ENCODE measurements around the gene TTLL10. TPM values are rescaled to one million over a fixed set of nuclear protein-coding genes. Genes with fewer than 3 reads are reported as not detected.

The TTLL10 gene
- total and polyA plus RNA-seq, 7 experiments from 2014 or later = 0.58 to 0.80 TPM; not detected in 5

DNA sequence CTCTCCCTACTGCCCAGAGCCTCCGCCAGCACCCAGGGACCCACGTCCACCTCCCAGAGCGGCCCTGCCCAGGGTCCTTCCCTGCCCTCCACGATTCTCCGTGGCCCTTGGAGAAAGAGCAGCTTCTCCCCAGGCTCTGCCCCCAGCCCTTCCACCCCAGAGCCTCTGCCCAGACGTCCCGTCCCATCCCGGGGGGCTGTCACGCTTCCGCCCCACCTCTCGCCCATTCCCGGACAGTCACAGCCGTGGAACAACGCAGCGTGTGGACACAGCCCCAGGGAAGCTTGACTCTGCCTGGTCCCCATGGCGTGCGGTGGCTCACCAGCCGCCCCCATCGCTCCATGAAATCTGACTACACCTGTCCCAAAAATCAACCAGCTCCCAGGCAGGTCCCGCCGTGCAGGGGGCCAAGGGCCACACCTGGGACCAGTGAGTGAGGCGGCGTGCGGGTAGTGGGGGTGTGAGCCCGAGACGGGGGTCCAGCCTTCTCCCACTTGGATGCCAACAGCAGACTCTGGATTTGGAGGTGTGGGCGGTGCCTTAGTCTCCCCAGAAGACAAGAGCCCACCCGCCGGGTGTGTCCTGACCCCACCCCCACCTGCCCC lies 12.5 kb upstream of the TTLL10 start:
- intact Hi-C loops (cut with micrococcal nuclease) = no loop called here
- Histone ChIP-seq H3K4me3 (ENCODE audit: low read length) (no peak overlapping the region), H3K27ac (ENCODE audit: low read depth, low read length) (no peak overlapping the region), H3K36me3 (ENCODE audit: control insufficient read depth in 2 of 3, insufficient read depth in 3 of 3, low read length in 3 of 3) (no peaks in the 10 kb centered on the region), H3K9me3 (ENCODE audit: control insufficient read depth in 2 of 3, low read length in 3 of 3) (no peaks in the 10 kb centered on the region), H3K4me1 (ENCODE audit: control insufficient read depth in 2 of 2, insufficient read depth in 2 of 2, low read length in 2 of 2) (peaks cover 4 to 5% of the 10 kb centered on the region in 2 donors), H3K27me3 (ENCODE audit: control insufficient read depth in 2 of 2, insufficient read depth in 2 of 2, low read length in 2 of 2) (no peaks in the 10 kb centered on the region)
- ChIA-PET POLR2A (no interaction called here), CTCF (no interaction called here)
- ATAC-seq = no peak
- no peak overlapping the region for H3K27ac Mint-ChIP-seq
- H3K36me3 Mint-ChIP-seq = no peaks in the 10 kb centered on the region
- peaks cover 0 to 1% (median 0%) of the 10 kb centered on the region in 11 donors for H3K9me3 Mint-ChIP-seq
- peaks cover 0 to 5% (median 0%) of the 10 kb centered on the region in 7 donors for H3K4me1 Mint-ChIP-seq
- no peak overlapping the region for H3K4me3 Mint-ChIP-seq
- no peaks in the 10 kb centered on the region for H3K27me3 Mint-ChIP-seq
- no peak for DNase-seq

DNA sequence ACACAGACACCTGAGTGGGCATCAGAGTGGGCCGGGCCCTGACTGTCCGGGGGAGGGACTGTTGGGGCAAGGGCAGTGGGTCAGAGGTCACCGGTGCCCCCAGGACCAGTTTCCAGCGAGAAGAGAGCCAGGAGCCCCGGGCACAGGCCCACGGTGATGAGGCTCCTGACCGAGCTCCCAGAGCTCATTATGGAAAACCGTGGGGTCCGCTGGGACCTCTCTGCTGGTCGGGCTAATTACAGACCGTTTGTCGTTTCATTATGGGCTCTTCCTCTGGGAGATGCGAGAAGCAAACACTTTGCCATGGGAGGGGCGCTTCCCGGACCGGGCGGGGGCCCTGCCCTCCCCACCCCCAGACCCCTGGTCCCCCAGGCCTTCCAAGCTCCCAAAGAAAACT lies 12.0 kb upstream of the TTLL10 start:
- Mint-ChIP-seq H3K27me3 (no peaks in the 10 kb centered on the region), H3K9me3 (peaks cover 0 to 1% (median 0%) of the 10 kb centered on the region in 11 donors), H3K4me1 (peaks cover 0 to 2% (median 0%) of the 10 kb centered on the region in 7 donors), H3K4me3 (no peak overlapping the region), H3K27ac (no peak overlapping the region), H3K36me3 (no peaks in the 10 kb centered on the region)
- CTCF ChIA-PET = no interaction called here
- H3K36me3 ChIP-seq (ENCODE audit: control insufficient read depth in 2 of 3, insufficient read depth in 3 of 3, low read length in 3 of 3) = no peaks in the 10 kb centered on the region
- no peaks in the 10 kb centered on the region for H3K9me3 ChIP-seq (ENCODE audit: control insufficient read depth in 2 of 3, low read length in 3 of 3)
- H3K4me1 ChIP-seq (ENCODE audit: control insufficient read depth in 2 of 2, insufficient read depth in 2 of 2, low read length in 2 of 2) = peaks cover 4 to 5% of the 10 kb centered on the region in 2 donors
- no peak overlapping the region for H3K27ac ChIP-seq (ENCODE audit: low read depth, low read length)
- H3K4me3 ChIP-seq (ENCODE audit: low read length) = no peak overlapping the region
- intact Hi-C loops (cut with micrococcal nuclease) = no loop called here
- DNase-seq (no peak), ATAC-seq (no peak)
- POLR2A ChIA-PET = no interaction called here
- H3K27me3 ChIP-seq (ENCODE audit: control insufficient read depth in 2 of 2, insufficient read depth in 2 of 2, low read length in 2 of 2) = no peaks in the 10 kb centered on the region

DNA sequence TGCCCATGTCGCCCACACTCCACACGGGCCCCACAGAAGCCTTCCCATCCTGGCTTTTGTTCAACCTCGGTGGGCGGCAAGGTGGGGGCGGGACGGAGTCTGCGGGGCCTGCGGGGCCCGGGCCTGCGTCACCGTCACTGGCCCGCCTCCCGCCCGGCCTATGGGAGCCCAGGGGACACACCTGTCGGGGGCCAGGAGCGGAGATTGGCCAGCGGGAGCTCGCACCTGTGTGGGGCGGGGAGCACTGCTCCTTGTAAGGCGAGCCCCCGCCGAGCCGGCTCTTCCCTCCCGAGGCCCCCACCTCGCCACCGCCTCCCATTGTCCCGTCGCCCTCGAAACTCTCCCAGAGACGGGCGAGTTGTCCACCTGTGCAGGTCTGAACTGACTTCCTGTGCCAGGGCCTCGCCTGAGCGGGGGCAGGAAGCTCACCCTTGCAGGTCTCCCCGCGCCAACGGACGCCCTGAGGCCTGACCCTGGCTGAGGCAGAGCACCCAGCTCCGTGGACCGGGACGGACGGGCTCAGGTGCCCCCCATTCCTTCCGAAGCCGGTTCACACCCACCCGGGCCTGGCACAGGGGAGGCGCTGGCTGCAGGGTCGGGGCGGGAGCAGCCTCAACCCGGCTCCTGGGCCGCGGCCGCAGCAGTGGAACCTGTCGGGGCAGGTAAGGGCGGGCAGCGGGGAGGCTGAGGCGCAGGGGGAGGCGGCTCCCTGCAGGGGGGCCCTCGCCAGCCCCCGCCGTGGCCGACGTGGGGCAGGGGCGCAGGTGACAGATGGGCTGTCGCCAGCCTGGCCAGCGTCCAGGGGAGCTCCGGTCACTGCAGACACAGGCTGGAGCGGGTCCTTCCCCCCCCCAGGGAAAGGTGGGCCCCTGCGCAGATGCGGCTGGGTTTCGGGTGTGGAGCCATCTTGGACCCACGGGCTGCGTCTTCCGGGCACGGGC lies 10.8 kb upstream of the TTLL10 start:
- intact Hi-C loops (cut with micrococcal nuclease) = no loop called here
- no peak overlapping the region for H3K27ac ChIP-seq (ENCODE audit: low read depth, low read length)
- no peaks in the 10 kb centered on the region for H3K9me3 Mint-ChIP-seq
- H3K36me3 ChIP-seq (ENCODE audit: control insufficient read depth in 2 of 3, insufficient read depth in 3 of 3, low read length in 3 of 3) = no peaks in the 10 kb centered on the region
- peak overlapping the region in 1 of 10 donors; percentile 53 for H3K4me3 Mint-ChIP-seq
- no peak overlapping the region for H3K4me3 ChIP-seq (ENCODE audit: low read length)
- ChIA-PET POLR2A (no interaction called here), CTCF (no interaction called here)
- H3K27ac Mint-ChIP-seq = no peak overlapping the region
- H3K36me3 Mint-ChIP-seq = no peaks in the 10 kb centered on the region
- DNase-seq (no peak), ATAC-seq (no peak)
- no peaks in the 10 kb centered on the region for H3K27me3 Mint-ChIP-seq
- H3K4me1 Mint-ChIP-seq = peaks cover 0 to 2% (median 0%) of the 10 kb centered on the region in 7 donors
- H3K9me3 ChIP-seq (ENCODE audit: control insufficient read depth in 2 of 3, low read length in 3 of 3) = no peaks in the 10 kb centered on the region
- peaks cover 4 to 5% of the 10 kb centered on the region in 2 donors for H3K4me1 ChIP-seq (ENCODE audit: control insufficient read depth in 2 of 2, insufficient read depth in 2 of 2, low read length in 2 of 2)
- H3K27me3 ChIP-seq (ENCODE audit: control insufficient read depth in 2 of 2, insufficient read depth in 2 of 2, low read length in 2 of 2) = no peaks in the 10 kb centered on the region

DNA sequence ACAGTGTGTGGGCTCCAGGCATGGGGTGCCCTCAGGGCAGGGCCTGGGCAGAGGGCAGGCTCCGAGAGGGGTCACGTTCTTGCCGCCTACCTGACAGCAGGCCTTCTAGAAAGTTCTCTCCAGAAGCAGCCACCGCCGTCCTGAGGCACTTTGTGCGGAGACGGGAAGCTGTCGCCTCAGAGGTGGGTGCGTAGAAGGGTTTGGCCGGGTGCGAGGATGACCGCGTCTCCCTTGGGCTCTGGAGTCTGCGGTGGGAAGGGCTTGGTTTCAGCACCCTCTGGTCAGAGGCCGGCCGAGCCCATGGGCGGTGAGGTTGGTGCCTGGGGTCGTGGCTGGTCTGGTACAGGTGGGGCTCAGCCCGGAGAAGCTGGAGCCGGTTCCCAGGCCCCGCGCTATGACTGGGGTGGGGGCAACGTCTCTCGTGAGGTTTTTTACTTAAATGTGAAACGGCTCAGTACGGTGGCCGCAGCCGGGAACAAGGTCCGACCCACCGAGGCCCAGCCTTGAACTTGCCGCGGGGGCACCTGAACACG lies 10.1 kb upstream of the TTLL10 start:
- DNase-seq = no peak
- Mint-ChIP-seq H3K27ac (peak overlapping the region in 1 of 9 donors; percentile 34), H3K27me3 (no peaks in the 10 kb centered on the region), H3K36me3 (no peaks in the 10 kb centered on the region), H3K4me3 (peak overlapping the region in 1 of 10 donors; percentile 53), H3K4me1 (peaks cover 0 to 2% (median 0%) of the 10 kb centered on the region in 7 donors), H3K9me3 (no peaks in the 10 kb centered on the region)
- CTCF ChIA-PET = no interaction called here
- no peak overlapping the region for H3K4me3 ChIP-seq (ENCODE audit: low read length)
- intact Hi-C loops (cut with micrococcal nuclease) = no loop called here
- no peaks in the 10 kb centered on the region for H3K36me3 ChIP-seq (ENCODE audit: control insufficient read depth in 2 of 3, insufficient read depth in 3 of 3, low read length in 3 of 3)
- ATAC-seq = no peak
- no peaks in the 10 kb centered on the region for H3K9me3 ChIP-seq (ENCODE audit: control insufficient read depth in 2 of 3, low read length in 3 of 3)
- peaks cover 0 to under 1% of the 10 kb centered on the region in 2 donors for H3K4me1 ChIP-seq (ENCODE audit: control insufficient read depth in 2 of 2, insufficient read depth in 2 of 2, low read length in 2 of 2)
- no peak overlapping the region for H3K27ac ChIP-seq (ENCODE audit: low read depth, low read length)
- POLR2A ChIA-PET = no interaction called here
- H3K27me3 ChIP-seq (ENCODE audit: control insufficient read depth in 2 of 2, insufficient read depth in 2 of 2, low read length in 2 of 2) = no peaks in the 10 kb centered on the region

DNA sequence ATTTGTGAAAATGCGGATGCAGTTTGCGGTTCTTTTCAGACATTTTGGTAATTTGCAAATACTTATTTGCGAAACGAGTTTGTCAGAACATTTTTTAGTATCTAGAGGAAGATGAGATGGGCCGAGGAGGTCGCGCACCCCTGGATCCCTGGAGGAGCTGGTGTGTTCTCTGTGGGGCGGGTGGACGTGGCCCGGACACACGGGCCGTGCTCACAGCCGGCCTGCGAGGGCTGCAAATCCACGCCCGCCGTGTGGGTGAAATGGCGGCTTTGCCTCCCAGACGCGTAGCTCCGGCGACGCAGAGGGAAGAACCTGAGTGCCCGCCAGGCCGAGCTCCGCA lies 9.3 kb upstream of the TTLL10 start:
- CTCF ChIA-PET = no interaction called here

DNA sequence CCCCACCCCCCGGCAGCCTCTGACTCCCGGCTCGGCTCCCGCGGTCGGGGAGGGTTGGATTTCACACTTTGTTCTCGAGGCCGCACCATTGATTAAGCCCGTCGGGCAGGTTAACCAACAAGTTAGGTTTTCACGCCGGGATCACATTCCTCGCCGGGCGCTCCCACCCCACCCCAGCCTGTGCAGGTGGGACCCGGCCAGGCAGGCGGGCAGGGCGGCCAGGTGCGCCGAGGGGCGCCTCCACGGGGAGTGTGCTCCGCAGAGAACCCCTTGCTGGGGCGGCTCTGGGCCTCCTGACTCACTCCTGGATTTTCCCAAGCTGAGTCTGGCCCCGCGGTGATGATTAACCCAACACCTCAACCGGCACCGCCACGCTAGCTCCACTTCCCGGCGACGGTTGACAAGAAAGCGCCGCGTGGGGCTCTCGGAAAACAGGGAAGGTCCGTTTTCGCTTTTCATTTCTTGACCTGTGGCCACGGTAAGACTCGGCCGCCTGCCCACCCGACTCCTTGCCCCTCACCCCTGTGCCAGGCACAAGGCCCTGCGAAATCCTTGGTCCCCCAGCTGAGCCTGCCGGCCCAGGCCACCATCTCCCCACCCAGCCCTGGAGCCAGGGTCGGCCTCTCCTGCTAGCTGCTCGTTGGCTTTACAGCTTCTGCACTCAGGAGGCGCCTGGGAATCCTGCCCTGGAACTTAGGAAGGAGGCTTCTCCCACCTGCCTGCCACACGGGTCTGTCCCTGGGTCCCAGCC lies 8.8 kb upstream of the TTLL10 start:
- Histone ChIP-seq H3K27me3 (ENCODE audit: control insufficient read depth in 2 of 2, insufficient read depth in 2 of 2, low read length in 2 of 2) (no peaks in the 10 kb centered on the region), H3K4me1 (ENCODE audit: control insufficient read depth in 2 of 2, insufficient read depth in 2 of 2, low read length in 2 of 2) (no peaks in the 10 kb centered on the region), H3K9me3 (ENCODE audit: control insufficient read depth in 2 of 3, low read length in 3 of 3) (no peaks in the 10 kb centered on the region), H3K36me3 (ENCODE audit: control insufficient read depth in 2 of 3, insufficient read depth in 3 of 3, low read length in 3 of 3) (no peaks in the 10 kb centered on the region), H3K4me3 (ENCODE audit: low read length) (no peak overlapping the region), H3K27ac (ENCODE audit: low read depth, low read length) (no peak overlapping the region)
- ChIA-PET CTCF (no interaction called here), POLR2A (no interaction called here)
- Mint-ChIP-seq H3K27ac (no peak overlapping the region), H3K27me3 (peaks cover 0 to 2% (median under 1%) of the 10 kb centered on the region in 5 donors), H3K4me3 (no peak overlapping the region), H3K4me1 (peaks cover 0 to 2% (median under 1%) of the 10 kb centered on the region in 7 donors), H3K9me3 (no peaks in the 10 kb centered on the region), H3K36me3 (no peaks in the 10 kb centered on the region)
- intact Hi-C loops (cut with micrococcal nuclease) = no loop called here
- no peak for ATAC-seq
- peak in 1 of 9 donors; percentile 6 for DNase-seq

More for the DNA sequence above, 9.3 kb upstream of the TTLL10 start:
- ATAC-seq (no peak), DNase-seq (no peak)
- H3K9me3 Mint-ChIP-seq = no peaks in the 10 kb centered on the region
- H3K36me3 Mint-ChIP-seq = no peaks in the 10 kb centered on the region
- no peak overlapping the region for H3K4me3 Mint-ChIP-seq
- H3K4me1 Mint-ChIP-seq = peaks cover 0 to 2% (median 0%) of the 10 kb centered on the region in 7 donors
- intact Hi-C loops (cut with micrococcal nuclease) = no loop called here
- no peaks in the 10 kb centered on the region for H3K27me3 Mint-ChIP-seq
- H3K27ac Mint-ChIP-seq = no peak overlapping the region
- H3K9me3 ChIP-seq (ENCODE audit: control insufficient read depth in 2 of 3, low read length in 3 of 3) = no peaks in the 10 kb centered on the region
- POLR2A ChIA-PET = no interaction called here
- H3K4me3 ChIP-seq (ENCODE audit: low read length) = no peak overlapping the region
- no peaks in the 10 kb centered on the region for H3K27me3 ChIP-seq (ENCODE audit: control insufficient read depth in 2 of 2, insufficient read depth in 2 of 2, low read length in 2 of 2)
- H3K27ac ChIP-seq (ENCODE audit: low read depth, low read length) = no peak overlapping the region
- no peaks in the 10 kb centered on the region for H3K4me1 ChIP-seq (ENCODE audit: control insufficient read depth in 2 of 2, insufficient read depth in 2 of 2, low read length in 2 of 2)
- no peaks in the 10 kb centered on the region for H3K36me3 ChIP-seq (ENCODE audit: control insufficient read depth in 2 of 3, insufficient read depth in 3 of 3, low read length in 3 of 3)

Measured in naive thymus-derived CD4-positive, alpha-beta T cell (primary cell).